Stimulated activated CD8-positive, alpha-beta memory T cell treated with anti-CD3 and anti-CD28 coated beads, Interleukin-2, amount 100 ng/mL, for 48 hours (primary cell): Measurements from ENCODE around the gene KCNIP2.

Experiments used
- DNase-seq, 2 donors: peaks; one replicate each; pipeline ENCODE4 v3.0.0-alpha.2; 2020; ENCODE audit warnings: low read depth in 2 of 2

Gene KCNIP2

GRCh38 chr10:101851411-101852116 is 8.0 kb upstream of the KCNIP2 start:
- no peak for DNase-seq

- no peak for DNase-seq
Measured at GRCh38 chr10:101850749-101851148, 7.1 kb upstream of the KCNIP2 start.

GRCh38 chr10:101848894-101849351 is 5.3 kb upstream of the KCNIP2 start:
- no peak for DNase-seq

GRCh38 chr10:101848408-101848807 is 4.8 kb upstream of the KCNIP2 start:
- no peak for DNase-seq

GRCh38 chr10:101845893-101846292 is 2.3 kb upstream of the KCNIP2 start:
- no peak for DNase-seq

GRCh38 chr10:101841826-101842225 is 1.8 kb downstream of the KCNIP2 start:
- DNase-seq = no peak

- peak; percentile 70 to 71 for DNase-seq
Measured at GRCh38 chr10:101840741-101841453, 2.7 kb downstream of the KCNIP2 start.

GRCh38 chr10:101840102-101840684 is 3.4 kb downstream of the KCNIP2 start:
- no peak for DNase-seq

- peak; percentile 53 to 63 for DNase-seq
Measured at GRCh38 chr10:101839416-101840063, 4.1 kb downstream of the KCNIP2 start.

GRCh38 chr10:101839002-101839401 is 4.6 kb downstream of the KCNIP2 start:
- DNase-seq = no peak

GRCh38 chr10:101838416-101838970 is 5.1 kb downstream of the KCNIP2 start:
- DNase-seq = no peak

- DNase-seq = no peak
Measured at GRCh38 chr10:101837748-101838147, 5.9 kb downstream of the KCNIP2 start.

- no peak for DNase-seq
Measured at GRCh38 chr10:101835362-101835761, 8.2 kb downstream of the KCNIP2 start.

- no peak for DNase-seq
Measured at GRCh38 chr10:101834341-101834740, 9.3 kb downstream of the KCNIP2 start.

GRCh38 chr10:101833466-101833865 is 10.1 kb downstream of the KCNIP2 start:
- DNase-seq = no peak

GRCh38 chr10:101832325-101832771 is 11.3 kb downstream of the KCNIP2 start:
- DNase-seq = no peak

GRCh38 chr10:101831169-101831811 is 12.3 kb downstream of the KCNIP2 start:
- no peak for DNase-seq

GRCh38 chr10:101830322-101831168 is 13.1 kb downstream of the KCNIP2 start:
- DNase-seq = peak; percentile 81 to 85

GRCh38 chr10:101829561-101830315 is 13.9 kb downstream of the KCNIP2 start:
- DNase-seq = peak; percentile 36 to 55
